AG10803 (cell line): Measurements from ENCODE around the gene ZNF552.

Source experiments
- DNase-seq: peaks from one replicate; pipeline ENCODE4 v3.0.0; 2010; ENCODE audit warnings: low read depth
- H3K4me3 ChIP-seq: 2 replicates; pipeline ENCODE4 v1.5.1; 2011; ENCODE audit warnings: mild to moderate bottlenecking, low read length, control low read depth
- CTCF ChIP-seq: conservative IDR thresholded peaks from 2 replicates; pipeline ENCODE4 v1.5.1; 2011; ENCODE audit warnings: mild to moderate bottlenecking, low read length, control low read depth, inconsistent platforms

Gene ZNF552

DNA sequence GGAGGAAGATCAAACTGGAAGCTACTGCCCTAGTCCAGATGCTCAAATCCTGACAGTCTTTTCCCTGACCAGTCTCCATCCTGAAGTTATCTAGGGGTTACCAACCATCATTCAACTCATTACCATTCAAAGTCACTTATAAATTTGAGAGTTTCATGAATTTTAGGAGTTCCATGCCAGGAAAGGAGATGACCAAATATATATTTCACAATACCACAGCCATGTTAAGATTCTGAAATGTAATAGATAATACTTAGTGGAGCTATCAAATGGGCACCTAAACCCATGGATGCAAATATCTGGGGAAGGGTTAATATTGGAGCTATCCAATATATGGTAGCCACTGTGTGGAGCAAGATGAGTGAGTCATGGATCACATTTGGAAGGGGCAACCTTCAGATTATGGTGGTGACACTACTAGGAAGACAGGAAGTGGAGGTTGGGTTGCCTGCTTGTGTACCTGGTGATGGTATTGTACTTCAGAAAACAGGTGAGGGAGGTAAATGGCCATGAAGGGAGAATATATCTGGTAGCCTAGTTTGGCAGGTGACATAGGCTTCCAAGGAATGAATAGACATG is 26.5 kb downstream of the ZNF552 start:
- no peak overlapping the region for H3K4me3 ChIP-seq
- TF ChIP-seq CTCF, result no peak
- no peak for DNase-seq

GRCh38 chr19:57786906-57787305 is 27.8 kb downstream of the ZNF552 start:
- DNase-seq, result no peak
- no peak for TF ChIP-seq CTCF
- H3K4me3 ChIP-seq, result no peak overlapping the region

DNA sequence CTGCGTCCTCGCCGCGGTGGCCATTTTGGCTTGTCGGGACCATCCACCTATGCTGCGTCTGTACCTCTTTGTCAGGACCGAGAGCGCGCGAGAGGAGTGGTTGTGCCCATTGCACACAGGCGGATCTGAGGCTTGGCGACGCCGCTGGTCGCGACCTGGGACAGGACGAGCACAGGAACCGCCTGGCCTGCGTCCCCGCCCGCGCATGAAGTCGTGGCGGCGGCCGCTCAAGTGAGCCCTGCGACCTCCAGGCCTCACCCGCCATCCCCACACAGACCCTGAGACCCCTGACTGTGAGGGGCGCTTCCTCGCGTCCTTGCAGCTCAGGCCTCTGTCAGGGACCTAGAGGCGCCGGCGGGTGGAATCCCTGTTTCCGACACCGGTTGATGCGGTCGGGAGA is 28.4 kb downstream of the ZNF552 start:
- no peak for DNase-seq
- TF ChIP-seq CTCF, result no peak
- no peak overlapping the region for H3K4me3 ChIP-seq

- no peak overlapping the region for H3K4me3 ChIP-seq
- TF ChIP-seq CTCF, result no peak
- DNase-seq, result no peak
These were observed 35.4 kb downstream of the ZNF552 start for GRCh38 chr19:57779220-57779845.

GRCh38 chr19:57778336-57778735 is 36.4 kb downstream of the ZNF552 start:
- DNase-seq, result no peak
- H3K4me3 ChIP-seq, result no peak overlapping the region
- no peak for TF ChIP-seq CTCF

- H3K4me3 ChIP-seq, result no peak overlapping the region
- no peak for TF ChIP-seq CTCF
- DNase-seq, result no peak
These were observed 37.9 kb downstream of the ZNF552 start for GRCh38 chr19:57776764-57777296.

GRCh38 chr19:57773488-57773887 is 41.2 kb downstream of the ZNF552 start:
- no peak for DNase-seq
- H3K4me3 ChIP-seq, result no peak overlapping the region
- no peak for TF ChIP-seq CTCF
